ENCODE results near the gene CABP7. TPM values are rescaled to one million over a fixed set of nuclear protein-coding genes. Genes with fewer than 3 reads are reported as not detected.

The CABP7 gene
- total RNA-seq, 1 experiment from 2014 or later = not detected

DNA sequence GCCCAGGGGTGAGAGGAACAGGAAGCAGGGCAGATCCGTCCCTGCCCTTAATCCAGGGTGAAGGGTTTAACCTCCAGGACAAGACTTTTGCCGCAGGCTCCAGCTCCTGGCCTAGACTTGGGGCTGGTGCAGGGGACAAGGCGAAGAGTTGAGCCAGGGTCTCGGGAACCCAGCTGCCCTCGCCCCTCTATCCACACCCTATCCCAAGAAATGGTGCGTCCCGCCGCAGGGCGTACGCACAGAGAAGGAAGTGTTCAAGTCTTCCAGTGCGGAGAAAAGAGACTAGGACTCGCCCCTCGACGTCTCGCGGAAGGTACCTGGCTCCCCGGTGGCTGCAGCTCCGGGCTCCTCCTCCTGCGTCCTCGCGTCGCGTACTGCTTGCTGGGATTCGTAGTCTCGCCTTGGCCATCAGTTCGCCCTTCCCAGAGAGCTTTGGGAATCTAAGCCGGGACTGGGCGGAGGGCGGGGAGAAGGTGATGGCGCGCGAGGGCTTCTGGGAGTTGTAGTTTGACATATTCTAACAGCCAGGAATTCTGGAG, 46.9 kb downstream of the CABP7 start, which contains the start of gene ZMAT5:
ZMAT5 (minus strand) TSS at position 376 of the 539 bp plus-strand sequence. CDS start 18,463 bp downstream, outside the sequence.
- ChIA-PET CTCF (interaction anchor here (0.5 to 0.7 kb wide), 4 partner anchors 28 to 630 kb away, joined by 3 to 6 read pairs (median 4); no protein-coding TSS in a partner anchor), POLR2A (ENCODE audit: low non-redundant PET) (no interaction called here)
- no peak for TF ChIP-seq EZH2 (IDR thresholded peaks at IDR 0.05; ENCODE audit: borderline replicate concordance, low read depth, low read length, poor library complexity, severe bottlenecking)
- TF ChIP-seq, protein P1, sequence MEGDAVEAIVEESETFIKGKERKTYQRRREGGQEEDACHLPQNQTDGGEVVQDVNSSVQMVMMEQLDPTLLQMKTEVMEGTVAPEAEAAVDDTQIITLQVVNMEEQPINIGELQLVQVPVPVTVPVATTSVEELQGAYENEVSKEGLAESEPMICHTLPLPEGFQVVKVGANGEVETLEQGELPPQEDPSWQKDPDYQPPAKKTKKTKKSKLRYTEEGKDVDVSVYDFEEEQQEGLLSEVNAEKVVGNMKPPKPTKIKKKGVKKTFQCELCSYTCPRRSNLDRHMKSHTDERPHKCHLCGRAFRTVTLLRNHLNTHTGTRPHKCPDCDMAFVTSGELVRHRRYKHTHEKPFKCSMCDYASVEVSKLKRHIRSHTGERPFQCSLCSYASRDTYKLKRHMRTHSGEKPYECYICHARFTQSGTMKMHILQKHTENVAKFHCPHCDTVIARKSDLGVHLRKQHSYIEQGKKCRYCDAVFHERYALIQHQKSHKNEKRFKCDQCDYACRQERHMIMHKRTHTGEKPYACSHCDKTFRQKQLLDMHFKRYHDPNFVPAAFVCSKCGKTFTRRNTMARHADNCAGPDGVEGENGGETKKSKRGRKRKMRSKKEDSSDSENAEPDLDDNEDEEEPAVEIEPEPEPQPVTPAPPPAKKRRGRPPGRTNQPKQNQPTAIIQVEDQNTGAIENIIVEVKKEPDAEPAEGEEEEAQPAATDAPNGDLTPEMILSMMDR (conservative IDR thresholded peaks at IDR 0.05; ENCODE audit: low read depth, low read length) = no peak
- peak within 1 kb of the TSS; percentile 86 for H3K4me3 ChIP-seq (ENCODE audit: low read depth, low read length, poor library complexity, severe bottlenecking)
- peak within 1 kb of the TSS; percentile 95 for H3K27ac ChIP-seq (ENCODE audit: low read depth, low read length, poor library complexity, severe bottlenecking)
- no peaks in the 10 kb centered on the region for H3K27me3 ChIP-seq (replicated peaks; ENCODE audit: insufficient read depth, low read depth, low read length, poor library complexity)
- intact Hi-C loops (cut with micrococcal nuclease; ENCODE audit: unreplicated experiment) = no loop called here
- H3K36me3 ChIP-seq (ENCODE audit: insufficient read depth, low read length, poor library complexity, severe bottlenecking) = peaks cover 18% of the 10 kb centered on the region
- no peaks in the 10 kb centered on the region for H3K4me1 ChIP-seq (ENCODE audit: insufficient read depth, low read length, poor library complexity, severe bottlenecking)
- no peaks in the 10 kb centered on the region for H3K9me3 ChIP-seq (ENCODE audit: low read depth, low read length, poor library complexity, severe bottlenecking)
- peak; percentile 99 for DNase-seq (ENCODE audit: low spot score)
- no TSS peak for BruUV-seq (replicated peaks)

DNA sequence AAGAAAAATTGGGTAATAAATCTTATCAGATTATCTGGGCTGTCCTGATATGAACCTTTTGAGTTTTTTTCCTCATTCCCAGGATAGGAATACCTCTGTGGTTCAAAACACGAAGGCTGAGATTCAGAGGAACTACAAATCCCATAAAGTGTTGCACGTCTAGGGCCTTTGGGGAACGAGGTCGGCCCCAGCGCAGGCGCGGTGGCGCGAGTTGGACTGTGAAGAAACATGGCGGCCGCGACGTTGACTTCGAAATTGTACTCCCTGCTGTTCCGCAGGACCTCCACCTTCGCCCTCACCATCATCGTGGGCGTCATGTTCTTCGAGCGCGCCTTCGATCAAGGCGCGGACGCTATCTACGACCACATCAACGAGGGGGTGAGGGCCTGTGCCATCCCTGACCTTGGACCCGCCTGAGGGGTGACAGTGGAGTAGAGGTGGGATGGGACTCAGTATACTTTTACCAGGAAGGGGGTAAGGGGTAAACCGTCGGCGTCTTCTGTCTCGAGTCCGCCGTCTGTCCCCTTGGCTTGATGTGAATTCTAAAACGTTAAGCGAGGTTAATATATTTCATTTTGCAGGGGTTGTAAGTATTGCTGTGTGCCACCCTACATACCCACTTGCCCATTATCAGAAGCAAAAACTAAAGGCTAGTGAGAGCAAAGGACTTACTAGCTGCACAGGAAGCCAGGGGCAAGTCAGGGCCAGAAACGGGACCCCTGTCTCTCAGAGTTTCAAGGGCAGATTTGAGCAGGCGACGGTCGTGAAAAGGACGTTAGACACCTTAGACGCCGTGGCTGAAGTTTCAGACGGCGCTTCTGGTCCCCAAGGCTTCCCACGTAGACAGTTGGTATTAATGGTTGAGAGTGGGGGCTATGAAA, 47.6 kb downstream of the CABP7 start, which contains the start of gene UQCR10:
UQCR10 (plus strand) TSS at position 199 of the 881 bp plus-strand sequence; CDS start at position 229, 30 bp downstream.
- intact Hi-C loops (cut with micrococcal nuclease; ENCODE audit: unreplicated experiment) = no loop called here
- H3K36me3 ChIP-seq (ENCODE audit: insufficient read depth, low read length, poor library complexity, severe bottlenecking) = peaks cover 18% of the 10 kb centered on the region
- DNase-seq (ENCODE audit: low spot score) = peak; percentile 94
- ChIA-PET POLR2A (ENCODE audit: low non-redundant PET) (no interaction called here), CTCF (interaction anchor here (0.6 to 0.7 kb wide), 3 partner anchors 77 to 630 kb away, joined by 3 to 5 read pairs (median 3); no protein-coding TSS in a partner anchor)
- no peaks in the 10 kb centered on the region for H3K9me3 ChIP-seq (ENCODE audit: low read depth, low read length, poor library complexity, severe bottlenecking)
- peak within 1 kb of the TSS; percentile 95 for H3K27ac ChIP-seq (ENCODE audit: low read depth, low read length, poor library complexity, severe bottlenecking)
- TSS peak; percentile 84 for BruUV-seq (replicated peaks)
- H3K27me3 ChIP-seq (replicated peaks; ENCODE audit: insufficient read depth, low read depth, low read length, poor library complexity) = no peaks in the 10 kb centered on the region
- TF ChIP-seq, protein P1 (conservative IDR thresholded peaks at IDR 0.05; ENCODE audit: low read depth, low read length) = no peak
- no peak for TF ChIP-seq EZH2 (IDR thresholded peaks at IDR 0.05; ENCODE audit: borderline replicate concordance, low read depth, low read length, poor library complexity, severe bottlenecking)
- no peaks in the 10 kb centered on the region for H3K4me1 ChIP-seq (ENCODE audit: insufficient read depth, low read length, poor library complexity, severe bottlenecking)
- peak within 1 kb of the TSS; percentile 86 for H3K4me3 ChIP-seq (ENCODE audit: low read depth, low read length, poor library complexity, severe bottlenecking)

DNA sequence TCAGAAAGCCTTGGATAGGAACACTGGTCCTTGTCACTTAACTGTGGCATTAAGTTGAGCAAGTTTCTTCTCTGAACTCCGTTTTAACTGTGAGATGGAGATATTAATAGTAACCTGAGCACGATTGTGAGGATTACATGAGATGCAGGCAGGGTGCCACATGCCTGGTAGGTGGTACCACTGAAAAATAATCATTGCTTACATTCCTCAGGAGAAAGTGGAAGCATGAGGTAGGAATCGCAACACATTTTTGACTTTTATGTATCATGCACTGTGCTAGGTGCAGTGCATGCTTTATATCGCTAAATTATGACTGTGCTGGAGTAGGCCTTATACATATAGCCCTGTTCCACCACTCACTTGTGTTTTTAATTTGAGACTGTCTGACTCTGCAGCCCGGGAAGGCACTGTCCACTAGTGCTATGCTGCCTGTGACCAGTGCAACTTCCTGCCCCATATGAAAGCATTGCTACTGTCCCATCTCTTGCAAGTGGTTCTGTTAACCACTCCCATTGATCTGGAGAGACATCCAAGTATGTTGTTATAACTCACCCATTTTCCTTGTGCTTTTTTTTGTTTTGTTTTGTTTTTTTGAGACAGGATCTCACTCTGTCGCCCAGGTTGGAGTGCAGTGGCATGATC, 48.4 kb downstream of the CABP7 start:
- intact Hi-C loops (cut with micrococcal nuclease; ENCODE audit: unreplicated experiment) = no loop called here
- Histone ChIP-seq H3K4me1 (ENCODE audit: insufficient read depth, low read length, poor library complexity, severe bottlenecking) (no peaks in the 10 kb centered on the region), H3K27me3 (replicated peaks; ENCODE audit: insufficient read depth, low read depth, low read length, poor library complexity) (no peaks in the 10 kb centered on the region), H3K4me3 (ENCODE audit: low read depth, low read length, poor library complexity, severe bottlenecking) (peak overlapping the region; percentile 86), H3K9me3 (ENCODE audit: low read depth, low read length, poor library complexity, severe bottlenecking) (no peaks in the 10 kb centered on the region), H3K27ac (ENCODE audit: low read depth, low read length, poor library complexity, severe bottlenecking) (peak overlapping the region; percentile 95), H3K36me3 (ENCODE audit: insufficient read depth, low read length, poor library complexity, severe bottlenecking) (peaks cover 18% of the 10 kb centered on the region)
- BruUV-seq (replicated peaks) = no TSS peak
- DNase-seq (ENCODE audit: low spot score) = no peak
- ChIA-PET CTCF (no interaction called here), POLR2A (ENCODE audit: low non-redundant PET) (no interaction called here)
- TF ChIP-seq, protein P1 (conservative IDR thresholded peaks at IDR 0.05; ENCODE audit: low read depth, low read length) = no peak
- TF ChIP-seq EZH2 (IDR thresholded peaks at IDR 0.05; ENCODE audit: borderline replicate concordance, low read depth, low read length, poor library complexity, severe bottlenecking) = no peak

All from A673 (cell line).